ENCODE measurements around the gene FHOD1. TPM values are rescaled to one million over a fixed set of nuclear protein-coding genes. Genes with fewer than 3 reads are reported as not detected.

Gene FHOD1
- total and polyA plus RNA-seq, 2 of the 13 experiments (the other 11 are each of a cell fraction or from before 2014, with no cell fraction given): 20.0 to 20.8 TPM

- no peak for TF ChIP-seq ZBTB10 (CRISPR knock-in tag; IDR thresholded peaks at IDR 0.05; ENCODE audit: borderline replicate concordance)
- no peak for TF ChIP-seq MLLT10 (CRISPR knock-in tag; IDR thresholded peaks at IDR 0.05)
- TF ChIP-seq ZNF256 (CRISPR knock-in tag; conservative IDR thresholded peaks at IDR 0.05): no peak
- no peak for TF ChIP-seq MAFG (CRISPR knock-in tag; IDR thresholded peaks at IDR 0.05)
- TF ChIP-seq SCMH1 (CRISPR knock-in tag; IDR thresholded peaks at IDR 0.05; ENCODE audit: borderline replicate concordance): no peak
- TF ChIP-seq ZNF703 (CRISPR knock-in tag; IDR thresholded peaks at IDR 0.05; ENCODE audit: borderline replicate concordance): no peak
- TF ChIP-seq DPF2 (CRISPR knock-in tag; IDR thresholded peaks at IDR 0.05; ENCODE audit: borderline replicate concordance, low read depth): no peak
- TF ChIP-seq USF2 (IDR thresholded peaks at IDR 0.05; ENCODE audit: low read depth, low read length): peak; percentile 83; the same call in 1 of the 2 replicates
- no peak for TF ChIP-seq USF2 (CRISPR knock-in tag; IDR thresholded peaks at IDR 0.05; ENCODE audit: borderline replicate concordance)
- no peak for TF ChIP-seq PBX3 (CRISPR knock-in tag; IDR thresholded peaks at IDR 0.05; ENCODE audit: borderline replicate concordance)
- no peak for TF ChIP-seq CHD2 (IDR thresholded peaks at IDR 0.05; ENCODE audit: low read depth, low read length)
- no peak for TF ChIP-seq NR1H2 (CRISPR knock-in tag; IDR thresholded peaks at IDR 0.05; ENCODE audit: borderline replicate concordance, low read depth)
- TF ChIP-seq SETDB1 (CRISPR knock-in tag; IDR thresholded peaks at IDR 0.05; ENCODE audit: borderline replicate concordance): 0 out of 2 replicates have a peak, but pooled peaks have one; percentile 16
- TF ChIP-seq ZNF326 (CRISPR knock-in tag; IDR thresholded peaks at IDR 0.05; ENCODE audit: borderline replicate concordance): 0 out of 2 replicates have a peak, but pooled peaks have one; percentile 53
- peak; percentile 85; the same call in 1 of the 2 replicates for TF ChIP-seq BHLHE40 (IDR thresholded peaks at IDR 0.05; ENCODE audit: low read length)
- no peak for TF ChIP-seq SSRP1 (CRISPR knock-in tag; IDR thresholded peaks at IDR 0.05)
- no peak for TF ChIP-seq HMG20B (CRISPR knock-in tag; conservative IDR thresholded peaks at IDR 0.05)
- no peak for TF ChIP-seq HMGXB4 (CRISPR knock-in tag; IDR thresholded peaks at IDR 0.05; ENCODE audit: borderline replicate concordance in 1 of 2, low read depth in 1 of 2)
- no peak for TF ChIP-seq PAX8 (CRISPR knock-in tag; IDR thresholded peaks at IDR 0.05; ENCODE audit: borderline replicate concordance)
- no peak for TF ChIP-seq MATR3 (CRISPR knock-in tag; IDR thresholded peaks at IDR 0.05)
- no peak for TF ChIP-seq ZSCAN12 (CRISPR knock-in tag; IDR thresholded peaks at IDR 0.05)
- TF ChIP-seq ZNF780A (CRISPR knock-in tag; IDR thresholded peaks at IDR 0.05): no peak
- no peak for TF ChIP-seq ZNF782 (CRISPR knock-in tag; IDR thresholded peaks at IDR 0.05; ENCODE audit: borderline replicate concordance)
- TF ChIP-seq GABPB1 (CRISPR knock-in tag; IDR thresholded peaks at IDR 0.05): no peak
These were observed 1.6 kb downstream of the FHOD1 start (continued) for GRCh38 chr16:67245674-67246080.
